GM19463 (cell line): ENCODE data around the gene POLN.

ENCODE experiments used
- ATAC-seq: cut with Tn5 transposase; IDR thresholded peaks from one replicate; pipeline ENCODE4 v1.9.1; 2021; ENCODE audit warnings: mild to moderate bottlenecking, moderate library complexity; ENCODE audit not compliant: unreplicated experiment

The POLN gene

GRCh38 chr4:2062168-2062807 is 179.6 kb downstream of the POLN start:
- ATAC-seq, result no peak

- no peak for ATAC-seq
These were observed 180.5 kb downstream of the POLN start for GRCh38 chr4:2061186-2062131.

GRCh38 chr4:2060611-2061185 is 181.2 kb downstream of the POLN start:
- no peak for ATAC-seq

GRCh38 chr4:2059726-2060602 is 182.0 kb downstream of the POLN start:
- ATAC-seq, result no peak

- no peak for ATAC-seq
These were observed 182.7 kb downstream of the POLN start, which contains the start of gene NAT8L for GRCh38 chr4:2059046-2059725. TSS of gene NAT8L (plus strand) at chr4:2059327. CDS start at chr4:2059512, 185 bp downstream.

- no peak for ATAC-seq
These were observed 183.5 kb downstream of the POLN start for GRCh38 chr4:2058264-2059045.

GRCh38 chr4:2057382-2058065 is 184.4 kb downstream of the POLN start:
- ATAC-seq, result no peak

- no peak for ATAC-seq
These were observed 187.7 kb downstream of the POLN start for GRCh38 chr4:2054217-2054616.

- no peak for ATAC-seq
These were observed 190.8 kb downstream of the POLN start for GRCh38 chr4:2051086-2051485.

- ATAC-seq, result no peak
These were observed 192.1 kb downstream of the POLN start for GRCh38 chr4:2049811-2050210.

GRCh38 chr4:2049381-2049780 is 192.5 kb downstream of the POLN start:
- no peak for ATAC-seq

- no peak for ATAC-seq
These were observed 193.1 kb downstream of the POLN start for GRCh38 chr4:2048831-2049230.

GRCh38 chr4:2047781-2048581 is 193.9 kb downstream of the POLN start:
- ATAC-seq, result no peak

- ATAC-seq, result no peak
These were observed 194.8 kb downstream of the POLN start for GRCh38 chr4:2047031-2047660.

GRCh38 chr4:2046031-2046961 is 195.6 kb downstream of the POLN start:
- ATAC-seq, result no peak

GRCh38 chr4:2045518-2045951 is 196.4 kb downstream of the POLN start:
- no peak for ATAC-seq
